ENCODE data around the gene MTERF2. TPM values are rescaled to one million over a fixed set of nuclear protein-coding genes. Genes with fewer than 3 reads are reported as not detected.

Gene MTERF2
- total RNA-seq, 2 experiments from 2014 or later: 6.1 to 7.6 TPM

GRCh38 chr12:106934277-106934676, 52.7 kb downstream of the MTERF2 start:
- H3K4me3 Mint-ChIP-seq: no peak overlapping the region
- POLR2A ChIA-PET: no interaction called here
- peaks cover 13% of the 10 kb centered on the region for H3K27me3 Mint-ChIP-seq
- no peaks in the 10 kb centered on the region for H3K9me3 Mint-ChIP-seq
- H3K27ac Mint-ChIP-seq: no peak overlapping the region
- Histone ChIP-seq H3K27ac (ENCODE audit: low read depth in 1 of 2, low read length in 2 of 2) (no peak overlapping the region), H3K27me3 (ENCODE audit: control insufficient read depth in 1 of 2, insufficient read depth in 2 of 2, low read length in 2 of 2) (no peaks in the 10 kb centered on the region), H3K9me3 (ENCODE audit: control insufficient read depth in 1 of 2, insufficient read depth in 1 of 2, low read length in 2 of 2) (no peaks in the 10 kb centered on the region), H3K4me3 (ENCODE audit: low read length) (no peak overlapping the region), H3K36me3 (ENCODE audit: insufficient read depth, low read length) (no peaks in the 10 kb centered on the region), H3K4me1 (ENCODE audit: insufficient read depth, low read length) (no peaks in the 10 kb centered on the region)
- H3K36me3 Mint-ChIP-seq (ENCODE audit: low read depth): no peaks in the 10 kb centered on the region
- H3K4me1 Mint-ChIP-seq (ENCODE audit: low read depth): no peaks in the 10 kb centered on the region
- no peak for DNase-seq
- intact Hi-C loops (cut with DNase I, micrococcal nuclease): no loop called here
- CTCF ChIA-PET: no interaction called here
- TF ChIP-seq CTCF (IDR thresholded peaks at IDR 0.05): no peak
- no peak for ATAC-seq (ENCODE audit: poor library complexity)

Other genes with a start within 250 kb of the MTERF2 start
- 1 to 10 TPM; 5.5 to 9.0 TPM for gene RIC8B, start 212.5 kb downstream of the MTERF2 start, total RNA-seq
- gene TMEM263, start 31.2 kb downstream of the MTERF2 start, total RNA-seq: 10 to 100 TPM; 33.2 to 33.4 TPM
- gene CRY1, start 106.4 kb upstream of the MTERF2 start, total RNA-seq: 10 to 100 TPM; 70.7 to 77.4 TPM

Measured in CD4-positive, alpha-beta T cell (primary cell).